ELF-1 (cell line): ENCODE measurements around the gene PKD1.
"Not testable (repeated sequence)": the region's sequence is repeated elsewhere in the genome, so short reads cannot be mapped to it uniquely, and the experiment has no call there.

Experiments used
- DNase-seq: peaks from one replicate; pipeline ENCODE4 v3.0.0-alpha.2; 2016; ENCODE audit warnings: low read depth, low spot score

PKD1 gene

DNA sequence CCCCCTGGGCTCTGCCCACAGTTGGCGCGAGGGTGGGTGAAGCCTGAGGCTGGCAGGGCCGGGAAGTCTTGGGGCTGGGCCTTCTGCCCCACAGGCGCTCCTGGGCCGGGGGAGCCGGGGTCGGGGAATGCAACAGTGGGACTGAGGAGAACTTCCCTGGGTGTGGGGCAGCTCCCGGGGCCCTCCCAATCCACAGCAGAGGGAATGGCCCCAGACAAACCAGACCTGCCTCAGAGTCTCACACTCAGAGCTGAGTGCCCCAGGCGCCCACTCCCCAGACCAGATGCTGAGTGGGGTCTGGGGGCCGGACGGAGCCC is 11.4 kb downstream of the PKD1 start:
- DNase-seq = not testable (repeated sequence)

DNA sequence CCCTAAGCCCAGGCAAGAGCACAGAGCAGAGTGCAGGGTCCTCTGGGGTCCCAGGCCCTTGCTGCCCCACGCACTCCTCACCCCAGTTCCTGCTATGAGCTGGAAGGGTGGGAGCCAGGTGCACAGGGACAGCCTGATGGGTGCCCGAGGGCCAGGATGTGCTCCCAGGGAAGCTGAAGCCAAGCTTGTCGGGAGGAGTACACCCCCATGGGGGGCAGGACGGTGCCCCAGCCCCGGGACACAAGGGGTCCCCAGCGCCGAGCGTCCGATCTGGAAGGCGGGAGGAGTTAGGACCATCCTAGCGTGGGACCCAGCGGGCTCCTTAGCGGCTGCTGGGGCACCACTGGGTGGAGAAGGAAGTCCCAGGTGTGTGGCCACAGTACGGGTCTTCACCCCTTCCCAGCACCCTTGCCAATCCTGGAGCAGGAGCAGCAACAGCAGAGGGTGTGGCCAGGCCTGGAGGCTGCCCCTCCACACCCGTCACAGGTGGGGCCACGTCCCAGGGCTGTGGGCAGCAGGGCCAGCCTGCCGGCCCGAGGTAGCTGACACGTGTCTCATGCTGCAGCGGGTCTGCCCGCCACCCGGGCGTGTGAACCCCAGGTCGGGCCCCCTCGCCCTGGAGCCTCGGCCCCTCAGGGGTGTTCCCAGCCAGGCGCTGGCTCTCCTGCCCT is 11.9 kb downstream of the PKD1 start:
- not testable (repeated sequence) for DNase-seq

DNA sequence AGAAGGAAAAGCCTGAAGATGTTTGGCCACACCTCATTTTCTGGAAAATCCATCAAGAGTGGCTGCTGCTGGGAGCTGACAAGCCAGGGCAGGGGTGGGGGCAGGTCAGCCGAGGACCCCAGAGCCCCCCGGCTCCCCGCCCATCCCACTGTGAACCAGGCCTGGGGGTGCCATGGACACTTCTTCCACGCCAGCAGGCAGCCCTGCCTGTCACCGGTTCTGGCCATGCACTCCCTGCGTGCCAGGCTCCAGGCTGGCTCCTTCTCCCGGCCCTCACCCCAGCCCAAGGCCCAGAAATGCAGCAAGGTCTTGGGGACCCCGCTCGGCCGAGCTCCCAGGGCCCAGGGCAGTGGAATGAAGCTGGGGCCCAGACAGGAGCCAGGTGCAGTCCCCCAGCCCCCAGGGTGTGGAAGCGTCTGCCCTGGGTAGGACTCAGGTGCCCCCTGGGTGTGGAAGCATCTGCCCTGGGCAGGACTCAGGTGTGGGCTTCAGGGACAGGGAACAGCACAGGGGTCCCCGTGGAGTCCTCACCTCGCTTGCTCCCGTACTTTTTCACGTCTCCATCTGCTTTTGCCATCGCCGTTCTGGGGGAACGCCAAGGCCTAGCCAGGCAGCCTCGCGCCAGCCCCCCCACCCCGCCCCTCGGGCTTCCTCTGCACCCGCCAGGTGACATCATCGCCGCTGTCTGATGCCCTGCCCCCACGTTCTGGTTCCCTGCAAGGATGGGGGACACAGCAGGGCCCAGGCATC is 12.6 kb downstream of the PKD1 start:
- DNase-seq = not testable (repeated sequence)

DNA sequence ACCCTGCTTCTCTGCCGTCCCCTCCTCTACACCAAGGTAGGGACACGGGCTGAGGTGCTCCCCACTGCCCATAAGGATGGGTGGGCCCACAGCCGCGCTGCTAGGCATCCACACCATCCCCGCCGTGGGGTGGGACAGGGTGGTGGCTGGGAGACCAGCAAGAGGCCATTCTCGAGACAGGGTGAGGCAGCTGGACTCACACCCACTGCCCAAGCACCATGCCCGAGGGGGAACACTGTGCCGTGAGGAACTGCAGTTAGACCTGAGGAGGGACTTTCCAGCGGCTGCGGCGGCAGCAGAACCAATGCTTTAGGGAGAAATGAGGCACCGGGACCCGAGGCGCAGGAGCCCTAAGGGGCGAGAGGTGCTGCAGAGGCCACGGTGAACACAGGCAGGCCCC is 13.3 kb downstream of the PKD1 start:
- DNase-seq = no peak

DNA sequence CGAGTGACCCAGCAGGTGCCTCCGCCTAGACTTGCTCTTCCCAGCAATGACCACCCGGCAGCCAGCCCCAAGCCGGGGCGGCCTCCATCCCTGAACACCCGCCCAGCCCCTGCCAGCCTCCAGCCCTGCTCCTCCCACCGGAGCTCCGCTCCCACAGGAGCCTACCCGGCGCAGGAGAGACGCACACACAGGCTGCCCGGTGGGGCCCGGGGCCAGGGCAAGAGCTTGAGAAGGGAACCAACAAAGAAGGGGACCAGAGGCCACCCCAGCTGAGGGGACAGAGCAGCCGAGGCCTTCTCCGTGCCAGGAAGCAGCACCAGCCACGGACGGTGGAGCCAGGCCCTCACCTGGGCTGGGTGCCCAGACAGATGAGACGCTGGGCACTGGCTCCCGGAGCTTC is 13.8 kb downstream of the PKD1 start:
- no peak for DNase-seq

DNA sequence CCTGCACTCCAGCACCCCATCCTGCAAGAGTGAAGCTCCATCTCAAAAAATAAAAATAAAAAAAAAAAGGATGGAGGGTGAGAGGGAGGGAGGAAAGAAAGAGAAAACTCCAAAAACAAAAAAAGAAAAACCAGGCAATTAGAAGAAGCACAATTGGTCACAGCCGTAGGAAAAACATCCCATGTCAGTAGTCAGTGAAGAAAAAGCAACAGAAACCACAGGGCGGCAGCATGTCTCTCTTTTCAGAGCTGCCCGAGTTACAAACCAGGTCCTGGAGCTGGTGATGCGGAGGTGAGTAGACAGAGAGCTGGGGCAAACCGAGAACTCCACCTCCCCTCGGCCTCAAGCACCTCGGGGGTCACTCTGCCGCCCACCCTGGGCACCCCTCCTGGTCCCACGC is 14.4 kb downstream of the PKD1 start:
- DNase-seq = peak; percentile 47

DNA sequence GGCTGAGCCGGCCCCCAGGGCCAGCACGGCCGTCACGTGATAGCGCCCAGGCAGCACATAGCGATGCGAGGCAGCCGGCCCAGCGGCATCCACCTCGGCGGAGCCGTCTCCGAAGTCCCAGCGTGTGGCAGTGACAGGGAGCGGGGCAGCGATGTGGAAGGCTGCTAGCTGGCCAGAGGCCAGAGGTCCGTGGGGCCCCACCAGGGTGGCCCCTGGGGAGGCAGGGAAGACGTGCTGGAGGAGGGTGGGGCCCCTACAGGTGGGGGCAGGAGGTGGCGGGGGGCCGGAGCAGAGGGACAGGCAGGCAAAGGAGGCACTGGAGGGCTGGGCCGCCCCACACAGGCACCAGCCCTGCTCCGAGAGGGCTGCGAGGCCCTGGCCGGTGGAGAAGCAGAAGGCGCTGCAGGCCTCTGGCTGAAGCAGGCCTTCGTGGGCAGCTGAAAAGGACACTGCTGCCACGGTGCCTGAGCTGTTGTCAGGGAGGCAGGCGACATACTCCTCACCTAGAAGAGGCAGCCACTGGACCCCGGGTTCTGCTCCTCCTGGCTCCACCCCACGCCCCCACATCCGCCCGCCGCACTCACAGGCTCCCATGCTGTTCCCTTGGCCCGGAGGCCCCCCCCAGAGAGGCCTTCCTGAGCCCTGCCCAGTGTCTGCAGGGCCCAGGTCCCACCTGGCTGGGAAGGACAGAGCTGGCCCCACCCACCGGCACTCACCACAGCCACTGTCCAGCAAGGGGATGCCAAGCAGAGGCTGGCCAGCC is 17.6 kb downstream of the PKD1 start:
- not testable (repeated sequence) for DNase-seq

DNA sequence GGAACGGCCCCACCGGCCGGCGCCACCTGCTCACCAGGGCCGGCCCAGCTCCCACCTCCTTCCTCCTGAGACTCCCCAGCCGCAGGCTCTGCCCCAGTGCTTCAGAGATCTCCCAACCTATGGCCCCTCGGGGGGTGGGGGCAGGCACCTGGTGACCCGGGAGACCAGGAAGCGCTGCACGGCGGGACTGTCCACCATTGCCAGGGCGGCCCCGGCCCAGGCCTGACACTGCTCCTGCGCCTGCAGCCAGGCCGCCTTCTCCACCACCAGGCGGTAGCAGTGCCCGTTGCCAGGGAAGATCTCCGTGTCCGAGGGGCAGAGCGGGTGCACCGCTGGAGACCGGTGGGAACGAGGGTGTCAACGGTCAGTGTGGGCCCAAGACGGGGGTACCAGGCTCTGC is 18.4 kb downstream of the PKD1 start:
- not testable (repeated sequence) for DNase-seq

DNA sequence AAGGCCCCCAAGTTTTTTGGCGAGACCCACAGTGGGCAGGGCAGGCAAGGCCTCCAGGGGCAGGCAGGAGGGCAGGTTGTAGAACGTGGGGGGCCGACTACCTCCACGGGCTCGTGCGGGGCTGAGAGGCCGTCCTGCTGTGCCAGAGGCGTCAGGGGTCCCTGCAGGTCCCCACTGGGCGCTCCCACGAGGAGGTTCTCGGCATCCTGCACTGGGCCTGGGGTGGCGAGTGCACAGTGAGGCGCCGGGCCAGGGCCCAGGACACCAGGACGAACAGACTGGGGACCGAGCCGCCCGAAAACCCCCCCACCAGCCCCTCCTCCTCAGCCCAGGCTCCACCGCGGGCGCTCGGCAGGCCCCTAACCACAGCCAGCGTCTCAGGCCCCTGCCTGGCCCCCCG is 19.3 kb downstream of the PKD1 start:
- not testable (repeated sequence) for DNase-seq

DNA sequence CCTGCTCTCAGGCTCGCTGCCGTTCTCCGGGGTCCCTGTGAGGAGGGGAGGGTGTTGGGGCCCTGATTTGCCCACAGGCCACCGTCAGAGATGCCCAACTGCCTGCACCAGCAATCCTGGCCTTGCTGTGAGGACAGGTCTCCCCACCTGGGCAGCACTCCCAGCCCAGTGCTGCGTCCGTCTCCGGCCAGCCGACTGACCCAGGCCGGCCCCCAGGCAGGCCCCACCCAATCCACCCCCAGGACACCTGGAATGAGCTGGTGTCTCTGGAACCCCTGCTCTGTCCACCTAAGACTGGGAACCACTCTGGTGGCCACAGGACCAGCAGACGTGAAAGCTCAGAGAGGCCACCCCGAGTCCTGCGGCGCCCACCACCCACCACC is 20.1 kb downstream of the PKD1 start:
- DNase-seq = no peak

DNA sequence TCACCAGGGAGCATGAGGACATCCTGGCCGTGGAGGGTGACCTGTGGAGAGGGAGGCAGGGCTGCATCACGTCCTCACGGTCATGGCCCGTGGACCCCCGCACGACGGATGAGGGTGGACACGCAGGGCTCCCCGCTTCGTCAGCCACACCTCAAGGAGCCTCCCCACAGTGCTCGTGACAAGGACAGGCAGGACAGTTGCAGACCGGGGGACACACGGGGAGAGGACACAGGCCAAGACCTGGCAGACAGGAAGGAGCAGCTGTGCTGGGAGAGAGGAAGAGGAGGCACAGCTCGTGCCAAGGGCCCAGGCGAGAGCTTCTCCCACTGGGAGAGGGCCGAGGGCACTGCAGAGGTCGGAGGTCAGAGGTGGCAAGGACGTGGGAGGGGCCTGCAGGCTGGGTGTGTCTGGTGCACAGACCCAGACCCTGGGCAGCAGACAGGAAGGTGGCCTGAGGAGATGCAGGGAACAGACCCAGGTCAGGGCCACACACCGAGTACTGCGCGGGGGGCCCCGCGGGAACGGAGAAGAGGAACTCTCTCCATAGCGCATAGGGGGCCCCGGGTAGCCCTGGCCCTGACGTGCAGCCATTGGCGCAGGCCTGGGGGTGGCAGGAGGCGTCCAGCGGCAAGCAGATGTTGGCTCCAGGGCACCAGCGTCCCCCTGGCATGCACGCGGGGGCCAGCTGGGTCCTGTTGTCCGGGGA is 20.7 kb downstream of the PKD1 start:
- not testable (repeated sequence) for DNase-seq

DNA sequence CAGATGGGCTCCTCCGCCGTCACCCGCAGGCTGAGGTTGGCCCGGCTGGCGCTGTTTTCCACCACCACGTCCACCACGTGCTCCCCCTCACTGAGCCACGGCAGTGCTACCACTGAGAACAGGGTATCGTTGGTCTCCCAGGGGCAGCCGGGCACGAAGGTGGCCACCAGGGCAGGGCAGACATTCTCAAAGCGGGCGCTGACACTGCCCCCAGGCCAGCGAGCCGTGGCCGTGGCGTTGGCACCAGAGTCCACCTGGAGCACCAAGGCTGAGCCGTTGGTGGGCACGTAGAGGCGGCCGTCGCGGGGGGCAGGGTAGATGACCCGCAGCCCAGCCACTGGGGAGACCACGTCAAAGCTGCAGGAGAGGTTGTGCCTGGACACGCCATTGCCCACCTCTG is 21.5 kb downstream of the PKD1 start:
- not testable (repeated sequence) for DNase-seq

DNA sequence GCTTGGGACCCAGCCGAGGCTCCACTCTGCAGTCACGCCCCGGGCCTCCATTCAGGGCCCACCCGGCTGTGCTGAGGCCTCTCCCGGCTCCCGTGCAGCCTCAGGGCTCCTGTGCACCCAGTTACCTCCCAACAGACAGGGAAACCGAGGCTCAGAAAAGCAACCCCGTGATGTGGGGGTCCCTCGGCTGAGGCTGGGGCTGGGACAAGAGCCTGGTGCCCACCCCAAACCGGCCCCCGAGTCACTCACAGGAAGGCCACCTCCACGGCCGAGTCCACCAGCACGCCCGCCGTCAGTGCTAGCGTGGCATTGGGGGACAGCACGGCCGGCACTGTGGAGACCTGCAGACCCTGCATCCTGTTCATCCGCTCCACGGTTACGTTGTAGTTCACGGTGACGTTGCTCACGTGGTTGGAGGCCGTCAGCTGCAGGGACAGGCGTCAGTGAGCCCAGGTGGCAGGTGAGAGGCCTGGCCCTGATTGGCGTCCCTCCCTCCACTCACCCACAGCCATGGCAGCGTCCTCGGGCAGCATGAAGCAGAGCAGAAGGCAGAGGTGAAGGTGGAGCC is 23.1 kb downstream of the PKD1 start:
- DNase-seq = not testable (repeated sequence)

DNA sequence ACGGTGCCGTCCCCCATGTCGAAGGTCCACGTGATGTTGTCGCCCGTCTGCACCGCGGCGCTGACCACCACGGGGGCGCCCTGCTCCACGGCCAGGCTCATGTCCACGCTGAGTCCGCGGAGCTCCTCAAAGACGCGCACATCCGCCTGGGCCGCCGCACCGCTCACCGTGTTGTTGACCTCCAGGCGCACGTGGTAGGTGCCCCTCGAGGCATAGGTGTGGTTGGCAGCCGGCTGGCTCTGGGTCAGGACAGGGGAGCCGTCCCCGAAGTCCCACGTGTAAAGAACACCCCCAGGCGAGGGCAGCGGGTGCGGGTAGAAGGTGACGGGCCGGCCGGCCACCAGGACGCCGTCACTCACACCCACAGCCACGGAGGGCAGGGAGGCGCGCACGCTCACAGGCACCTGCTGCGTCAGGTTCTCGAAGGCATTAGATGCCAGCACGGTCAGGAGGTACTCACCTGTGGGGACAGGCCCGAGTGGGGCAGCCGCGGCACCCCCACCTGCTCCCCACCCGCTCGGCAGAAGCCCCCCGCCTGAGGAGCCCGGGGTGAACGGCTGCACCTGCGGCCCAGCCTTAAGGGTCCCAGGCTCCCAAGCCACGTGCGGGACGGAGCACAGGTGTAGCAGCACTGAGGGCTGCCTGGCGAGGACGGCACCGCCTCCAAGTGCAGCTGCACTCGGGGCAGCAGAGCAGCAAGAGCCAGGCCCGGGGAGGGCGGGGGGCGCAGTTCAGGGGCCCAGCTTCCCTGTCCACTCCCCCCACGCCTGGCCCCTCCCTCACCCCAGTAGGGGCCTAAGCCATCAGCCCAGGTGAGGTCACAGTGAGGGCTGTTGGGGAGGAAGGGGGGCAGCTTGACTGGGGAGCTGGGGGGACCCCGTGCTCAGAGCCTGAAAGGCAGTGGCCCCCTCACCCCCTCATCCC is 24.0 kb downstream of the PKD1 start:
- not testable (repeated sequence) for DNase-seq

DNA sequence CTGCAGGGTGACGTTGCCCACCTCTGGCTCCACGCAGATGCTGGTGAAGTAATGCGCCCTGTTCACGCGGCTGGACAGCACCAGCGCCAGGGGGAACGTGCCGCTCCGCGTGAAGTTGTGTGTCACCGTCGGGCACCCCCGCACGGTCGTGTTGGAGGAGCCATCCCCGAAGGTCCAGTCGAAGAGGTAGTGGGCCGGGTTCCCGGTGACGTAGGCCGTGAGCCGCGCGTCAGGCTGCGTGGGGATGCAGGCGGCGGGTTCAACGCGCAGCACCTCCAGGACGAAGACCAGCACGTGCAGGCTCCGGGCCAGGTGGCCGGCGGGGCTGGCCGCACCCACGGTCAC is 24.7 kb downstream of the PKD1 start:
- DNase-seq = not testable (repeated sequence)

DNA sequence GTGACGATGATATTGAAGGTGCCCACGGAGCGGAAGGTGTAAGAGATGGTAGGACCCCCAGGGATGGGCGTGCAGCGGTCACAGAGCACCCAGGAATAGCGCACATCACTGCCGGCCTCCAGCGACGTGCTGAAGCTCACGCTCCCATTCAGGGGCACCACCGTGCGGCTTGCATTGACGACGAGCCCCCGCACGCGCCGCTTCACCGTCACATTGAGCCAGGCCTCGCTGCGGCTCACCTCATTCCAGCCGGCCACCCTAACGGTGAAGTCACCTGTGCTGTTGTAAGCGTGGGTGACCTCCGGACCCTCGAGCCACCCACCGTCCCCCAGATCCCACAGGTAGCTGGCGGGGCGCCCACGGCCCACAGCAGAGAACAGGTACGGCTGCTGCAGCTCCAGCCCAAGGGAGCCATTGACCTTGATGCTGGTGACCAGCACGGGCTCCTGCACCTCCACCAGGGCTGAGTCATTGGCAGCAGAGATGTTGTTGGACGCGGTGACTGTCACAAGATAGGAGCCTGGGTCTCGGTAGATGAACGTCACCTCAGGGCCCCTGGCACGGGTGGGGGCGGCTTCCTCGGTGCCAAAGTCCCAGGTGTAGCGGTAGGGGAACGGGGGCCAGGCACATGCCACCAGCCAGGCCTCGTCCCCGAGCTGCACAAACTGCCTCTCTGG is 25.2 kb downstream of the PKD1 start:
- not testable (repeated sequence) for DNase-seq

DNA sequence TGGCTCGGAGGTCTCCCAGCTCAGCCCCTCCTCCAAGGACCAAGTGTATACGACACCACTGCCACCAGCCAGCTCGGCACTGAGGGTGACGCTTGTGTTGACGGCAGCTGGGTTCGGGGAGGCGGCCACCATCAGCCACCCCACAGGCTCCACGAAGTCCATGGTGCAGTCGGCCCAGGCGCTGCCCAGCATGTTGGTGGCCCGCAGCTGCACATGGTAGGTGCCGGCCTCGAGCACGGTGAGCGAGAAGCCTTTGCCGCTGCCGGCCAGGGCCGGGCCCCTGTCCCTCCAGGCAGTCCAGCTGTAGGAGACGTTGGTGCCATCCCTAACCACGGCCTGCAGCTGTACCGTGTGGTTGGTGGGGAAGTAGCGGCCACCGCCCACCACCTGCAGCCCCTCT is 25.8 kb downstream of the PKD1 start:
- DNase-seq = not testable (repeated sequence)

DNA sequence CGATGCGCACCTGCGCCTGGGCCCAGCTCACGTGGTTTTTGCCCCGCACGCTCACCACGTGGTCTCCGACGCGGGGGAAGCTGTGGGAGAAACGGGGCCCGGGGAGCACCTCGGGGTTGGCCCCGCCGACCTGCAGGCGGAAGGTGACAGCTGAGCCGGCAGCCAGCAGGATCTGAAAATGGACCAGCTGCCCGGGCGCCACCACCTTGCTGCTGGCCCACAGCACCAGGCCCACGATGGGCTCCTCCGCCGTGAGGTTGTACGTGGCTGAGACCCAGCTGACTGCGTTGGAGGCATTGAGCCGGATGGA is 26.5 kb downstream of the PKD1 start:
- not testable (repeated sequence) for DNase-seq

DNA sequence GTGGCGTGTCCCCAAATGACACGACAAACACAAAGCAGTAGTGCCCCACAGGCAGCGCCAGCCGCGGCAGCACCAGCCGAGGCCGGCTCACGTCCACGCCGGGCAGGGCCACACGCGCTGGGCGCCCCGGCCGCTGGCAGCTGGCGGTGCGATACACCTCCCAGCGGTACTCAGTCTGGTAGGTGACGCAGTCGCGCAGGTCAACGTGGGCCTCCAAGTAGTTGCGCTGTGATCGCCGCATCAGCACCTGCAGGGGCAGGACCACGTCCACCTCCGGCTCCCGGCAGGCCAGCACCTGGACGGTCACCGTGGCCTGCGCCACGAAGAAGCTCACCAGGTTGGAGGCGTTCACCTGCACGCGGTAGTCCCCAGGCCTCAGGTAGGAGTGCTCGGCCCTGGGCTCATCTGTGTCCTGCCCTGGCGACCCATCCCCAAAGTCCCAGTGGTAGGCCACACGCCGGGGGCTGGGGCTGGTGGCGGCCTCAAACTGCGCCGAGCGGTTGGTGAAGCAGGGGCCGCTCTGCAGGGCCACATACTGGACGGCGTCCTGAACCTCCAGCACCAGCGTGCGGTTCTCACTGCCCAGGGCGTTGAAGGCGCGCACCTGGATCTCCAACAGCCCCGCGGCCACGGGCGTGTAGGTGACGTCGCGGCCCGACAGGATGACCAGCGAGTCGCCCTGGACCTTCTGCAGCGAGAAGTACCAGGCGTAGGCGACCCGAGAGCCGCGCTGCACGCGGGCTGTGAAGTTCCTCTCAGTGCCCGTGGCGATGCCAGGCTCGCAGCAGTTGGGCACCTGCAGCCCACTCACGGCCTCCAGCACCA is 27.0 kb downstream of the PKD1 start:
- not testable (repeated sequence) for DNase-seq

DNA sequence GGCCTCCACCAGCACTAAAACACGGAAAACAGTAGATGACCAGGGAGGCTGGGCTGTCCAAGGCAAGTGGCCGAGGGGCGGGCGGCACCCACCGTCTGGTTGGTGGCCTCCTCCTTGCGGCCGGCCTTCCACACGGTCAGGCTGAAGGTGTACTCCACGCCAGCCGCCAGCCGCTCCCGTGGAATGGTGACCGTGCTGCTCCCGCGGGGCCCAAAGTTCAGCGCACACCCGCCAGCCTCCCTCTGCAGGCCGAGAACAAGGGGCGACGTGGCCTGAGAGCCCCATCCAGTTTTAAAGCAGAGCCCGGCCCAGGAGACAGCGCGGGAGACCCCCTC is 27.9 kb downstream of the PKD1 start:
- not testable (repeated sequence) for DNase-seq
